ENCODE measurements around the gene SAMD13.

The SAMD13 gene

GRCh38 chr1:84350550-84350949, 49.0 kb downstream of the SAMD13 start:
- H3K27ac ChIP-seq (replicated peaks): no peak overlapping the region

DNA sequence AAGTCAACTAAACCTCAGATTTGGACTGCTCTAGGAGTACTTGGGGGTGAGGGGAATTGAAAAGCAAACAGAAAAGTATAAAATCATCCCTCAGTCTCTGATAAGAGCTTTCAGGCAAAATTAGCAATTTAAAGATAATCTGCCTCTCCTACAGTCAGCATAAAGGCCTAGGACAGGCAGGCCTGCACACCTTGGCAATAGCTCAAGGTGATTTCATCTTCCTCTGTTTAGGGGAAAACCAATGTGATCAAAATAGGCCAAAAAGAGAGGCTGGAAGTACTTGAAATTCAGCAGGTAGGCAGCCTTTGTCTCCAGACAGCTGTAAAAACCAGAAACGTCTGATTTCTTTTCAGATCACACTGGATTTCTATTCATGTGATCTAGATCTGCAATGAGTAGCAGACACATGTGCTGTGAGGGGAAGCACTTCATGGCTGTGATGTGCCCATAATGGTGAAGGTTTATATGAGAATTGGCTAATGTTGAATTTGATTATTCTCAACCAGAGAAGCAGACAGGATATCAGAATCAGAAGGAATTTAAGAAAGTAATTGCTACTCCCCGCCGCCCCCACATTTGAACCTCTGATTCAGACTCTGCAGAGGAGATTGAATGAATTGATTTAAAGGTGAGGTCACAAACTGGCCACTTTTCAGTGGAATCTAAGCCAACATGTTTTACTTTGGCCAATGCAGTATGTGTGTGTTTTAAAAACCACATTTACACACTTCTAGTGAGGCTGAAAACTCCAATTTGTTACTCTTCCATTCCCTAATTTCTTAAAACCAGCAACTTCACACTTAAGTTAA, 51.0 kb downstream of the SAMD13 start:
- DNase-seq (ENCODE audit: low read depth in 1 of 2, low spot score in 1 of 2): no peak
- TF ChIP-seq POLR2AphosphoS5 (IDR thresholded peaks at IDR 0.05; ENCODE audit: low read depth): no peak
- TF ChIP-seq SPI1 (IDR thresholded peaks at IDR 0.05; ENCODE audit: borderline replicate concordance, low read depth): no peak
- TF ChIP-seq CTCF (IDR thresholded peaks at IDR 0.05; ENCODE audit: insufficient read depth, low read length): no peak
- Histone ChIP-seq H3K27ac (replicated peaks) (no peak overlapping the region), H3K4me3 (replicated peaks; ENCODE audit: insufficient read depth, low read length) (no peak overlapping the region), H3K27me3 (ENCODE audit: insufficient read depth, poor library complexity, severe bottlenecking) (no peaks in the 10 kb centered on the region)

More at GRCh38 chr1:84350550-84350949, 49.0 kb downstream of the SAMD13 start:
- DNase-seq (ENCODE audit: low read depth in 1 of 2, low spot score in 1 of 2): no peak
- TF ChIP-seq CTCF (IDR thresholded peaks at IDR 0.05; ENCODE audit: insufficient read depth, low read length): no peak
- H3K27me3 ChIP-seq (ENCODE audit: insufficient read depth, poor library complexity, severe bottlenecking): no peaks in the 10 kb centered on the region
- H3K4me3 ChIP-seq (replicated peaks; ENCODE audit: insufficient read depth, low read length): no peak overlapping the region

DNA sequence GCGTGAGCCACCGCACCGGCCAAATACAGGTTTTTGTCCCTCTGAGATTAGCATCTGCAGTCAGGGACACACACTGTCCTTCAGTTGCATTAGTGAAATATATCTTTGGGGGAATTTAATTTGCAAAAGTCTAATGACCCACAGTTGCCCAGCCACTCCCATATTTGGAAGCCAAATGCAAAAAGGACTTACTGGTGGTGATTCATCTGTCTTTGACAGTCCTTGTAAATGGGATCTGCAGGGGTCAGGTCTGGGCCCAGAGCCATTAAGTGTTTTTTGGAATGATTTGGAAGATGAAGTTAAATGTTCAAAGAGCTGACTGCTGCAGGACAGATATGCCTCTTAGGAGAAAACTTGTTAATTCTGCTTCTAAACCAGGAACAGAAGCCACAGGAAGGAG, 52.2 kb downstream of the SAMD13 start:
- TF ChIP-seq, protein P1, sequence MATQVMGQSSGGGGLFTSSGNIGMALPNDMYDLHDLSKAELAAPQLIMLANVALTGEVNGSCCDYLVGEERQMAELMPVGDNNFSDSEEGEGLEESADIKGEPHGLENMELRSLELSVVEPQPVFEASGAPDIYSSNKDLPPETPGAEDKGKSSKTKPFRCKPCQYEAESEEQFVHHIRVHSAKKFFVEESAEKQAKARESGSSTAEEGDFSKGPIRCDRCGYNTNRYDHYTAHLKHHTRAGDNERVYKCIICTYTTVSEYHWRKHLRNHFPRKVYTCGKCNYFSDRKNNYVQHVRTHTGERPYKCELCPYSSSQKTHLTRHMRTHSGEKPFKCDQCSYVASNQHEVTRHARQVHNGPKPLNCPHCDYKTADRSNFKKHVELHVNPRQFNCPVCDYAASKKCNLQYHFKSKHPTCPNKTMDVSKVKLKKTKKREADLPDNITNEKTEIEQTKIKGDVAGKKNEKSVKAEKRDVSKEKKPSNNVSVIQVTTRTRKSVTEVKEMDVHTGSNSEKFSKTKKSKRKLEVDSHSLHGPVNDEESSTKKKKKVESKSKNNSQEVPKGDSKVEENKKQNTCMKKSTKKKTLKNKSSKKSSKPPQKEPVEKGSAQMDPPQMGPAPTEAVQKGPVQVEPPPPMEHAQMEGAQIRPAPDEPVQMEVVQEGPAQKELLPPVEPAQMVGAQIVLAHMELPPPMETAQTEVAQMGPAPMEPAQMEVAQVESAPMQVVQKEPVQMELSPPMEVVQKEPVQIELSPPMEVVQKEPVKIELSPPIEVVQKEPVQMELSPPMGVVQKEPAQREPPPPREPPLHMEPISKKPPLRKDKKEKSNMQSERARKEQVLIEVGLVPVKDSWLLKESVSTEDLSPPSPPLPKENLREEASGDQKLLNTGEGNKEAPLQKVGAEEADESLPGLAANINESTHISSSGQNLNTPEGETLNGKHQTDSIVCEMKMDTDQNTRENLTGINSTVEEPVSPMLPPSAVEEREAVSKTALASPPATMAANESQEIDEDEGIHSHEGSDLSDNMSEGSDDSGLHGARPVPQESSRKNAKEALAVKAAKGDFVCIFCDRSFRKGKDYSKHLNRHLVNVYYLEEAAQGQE (IDR thresholded peaks at IDR 0.05; ENCODE audit: insufficient replicate concordance, low read depth): no peak
- TF ChIP-seq GABPA (IDR thresholded peaks at IDR 0.05; ENCODE audit: low read depth) (no peak), CTCF (IDR thresholded peaks at IDR 0.05; ENCODE audit: insufficient read depth, low read length) (no peak), POLR2AphosphoS5 (IDR thresholded peaks at IDR 0.05; ENCODE audit: low read depth) (no peak), SPI1 (IDR thresholded peaks at IDR 0.05; ENCODE audit: borderline replicate concordance, low read depth) (no peak)
- Histone ChIP-seq H3K27ac (replicated peaks) (no peak overlapping the region), H3K27me3 (ENCODE audit: insufficient read depth, poor library complexity, severe bottlenecking) (no peaks in the 10 kb centered on the region), H3K4me3 (replicated peaks; ENCODE audit: insufficient read depth, low read length) (no peak overlapping the region)
- no peak for DNase-seq (ENCODE audit: low read depth in 1 of 2, low spot score in 1 of 2)

- TF ChIP-seq CTCF (IDR thresholded peaks at IDR 0.05; ENCODE audit: insufficient read depth, low read length) (no peak), GABPA (IDR thresholded peaks at IDR 0.05; ENCODE audit: low read depth) (no peak), POLR2AphosphoS5 (IDR thresholded peaks at IDR 0.05; ENCODE audit: low read depth) (no peak), SPI1 (IDR thresholded peaks at IDR 0.05; ENCODE audit: borderline replicate concordance, low read depth) (no peak)
- TF ChIP-seq, protein P1 (IDR thresholded peaks at IDR 0.05; ENCODE audit: insufficient replicate concordance, low read depth): no peak
- DNase-seq (ENCODE audit: low read depth in 1 of 2, low spot score in 1 of 2): no peak
- Histone ChIP-seq H3K27me3 (ENCODE audit: insufficient read depth, poor library complexity, severe bottlenecking) (no peaks in the 10 kb centered on the region), H3K27ac (replicated peaks) (no peak overlapping the region), H3K4me3 (replicated peaks; ENCODE audit: insufficient read depth, low read length) (no peak overlapping the region)
Measured at GRCh38 chr1:84355556-84355955, 54.0 kb downstream of the SAMD13 start.
